Measurements from ENCODE around the gene KCNJ3.

Gene KCNJ3

GRCh38 chr2:154697418-154698252, 860 bp upstream of the KCNJ3 start:
- Mint-ChIP-seq H3K4me1 (peaks cover 19% of the 10 kb centered on the region), H3K4me3 (peak overlapping the region; percentile 60 to 75), H3K9me3 (peaks cover 0 to 5% of the 10 kb centered on the region in 2 donors), H3K27ac (no peak overlapping the region), H3K27me3 (peaks cover 52% of the 10 kb centered on the region)
- ATAC-seq: peak; percentile 58
- DNase-seq: peak in 1 of 2 donors; percentile 5

GRCh38 chr2:154698721-154699574, 453 bp downstream of the KCNJ3 start:
- Mint-ChIP-seq H3K4me3 (peak overlapping the region; percentile 35 to 48), H3K27ac (no peak overlapping the region), H3K9me3 (peaks cover 0 to 5% of the 10 kb centered on the region in 2 donors), H3K27me3 (peaks cover 50% of the 10 kb centered on the region), H3K4me1 (peaks cover 19% of the 10 kb centered on the region)
- ATAC-seq: no peak
- peak in 1 of 2 donors; percentile 2 for DNase-seq

- ATAC-seq (no peak), DNase-seq (no peak)
- no peak overlapping the region for H3K4me3 Mint-ChIP-seq
- H3K27ac Mint-ChIP-seq: no peak overlapping the region
- H3K27me3 Mint-ChIP-seq: peaks cover 45% of the 10 kb centered on the region
- H3K9me3 Mint-ChIP-seq: peaks cover 0 to 5% of the 10 kb centered on the region in 2 donors
- H3K4me1 Mint-ChIP-seq: peaks cover 19% of the 10 kb centered on the region
Observed at GRCh38 chr2:154699575-154699930, 1.1 kb downstream of the KCNJ3 start.

- Mint-ChIP-seq H3K4me3 (no peak overlapping the region), H3K4me1 (peaks cover 19% of the 10 kb centered on the region), H3K9me3 (peaks cover 0 to 5% of the 10 kb centered on the region in 2 donors), H3K27me3 (peaks cover 45% of the 10 kb centered on the region), H3K27ac (no peak overlapping the region)
- DNase-seq (no peak), ATAC-seq (no peak)
Observed at GRCh38 chr2:154700136-154700535, 1.6 kb downstream of the KCNJ3 start.

- no peak overlapping the region for H3K27ac Mint-ChIP-seq
- H3K4me3 Mint-ChIP-seq: no peak overlapping the region
- H3K9me3 Mint-ChIP-seq: no peaks in the 10 kb centered on the region
- no peaks in the 10 kb centered on the region for H3K4me1 Mint-ChIP-seq
- no peak for ATAC-seq
- no peaks in the 10 kb centered on the region for H3K27me3 Mint-ChIP-seq
- no peak for DNase-seq
Observed at GRCh38 chr2:154704991-154705390, 6.5 kb downstream of the KCNJ3 start.

- no peaks in the 10 kb centered on the region for H3K27me3 Mint-ChIP-seq
- no peak overlapping the region for H3K4me3 Mint-ChIP-seq
- DNase-seq (no peak), ATAC-seq (no peak)
- no peaks in the 10 kb centered on the region for H3K4me1 Mint-ChIP-seq
- no peak overlapping the region for H3K27ac Mint-ChIP-seq
- H3K9me3 Mint-ChIP-seq: no peaks in the 10 kb centered on the region
Observed at GRCh38 chr2:154706660-154707059, 8.2 kb downstream of the KCNJ3 start.

GRCh38 chr2:154707994-154708575, 9.6 kb downstream of the KCNJ3 start:
- Mint-ChIP-seq H3K27ac (no peak overlapping the region), H3K27me3 (no peaks in the 10 kb centered on the region), H3K9me3 (no peaks in the 10 kb centered on the region), H3K4me3 (no peak overlapping the region), H3K4me1 (no peaks in the 10 kb centered on the region)
- ATAC-seq: no peak
- no peak for DNase-seq

GRCh38 chr2:154709215-154709614, 10.7 kb downstream of the KCNJ3 start:
- Mint-ChIP-seq H3K27ac (no peak overlapping the region), H3K4me1 (no peaks in the 10 kb centered on the region), H3K9me3 (no peaks in the 10 kb centered on the region), H3K4me3 (no peak overlapping the region), H3K27me3 (no peaks in the 10 kb centered on the region)
- DNase-seq (no peak), ATAC-seq (no peak)

- Mint-ChIP-seq H3K9me3 (no peaks in the 10 kb centered on the region), H3K27ac (no peak overlapping the region), H3K27me3 (no peaks in the 10 kb centered on the region), H3K4me3 (no peak overlapping the region), H3K4me1 (no peaks in the 10 kb centered on the region)
- DNase-seq: no peak
- no peak for ATAC-seq
Observed at GRCh38 chr2:154710078-154710477, 11.6 kb downstream of the KCNJ3 start.

- no peaks in the 10 kb centered on the region for H3K4me1 Mint-ChIP-seq
Observed at GRCh38 chr2:154710685-154711084, 12.2 kb downstream of the KCNJ3 start.

GRCh38 chr2:154713675-154714074, 15.2 kb downstream of the KCNJ3 start:
- H3K4me1 Mint-ChIP-seq: no peaks in the 10 kb centered on the region
- H3K9me3 Mint-ChIP-seq: no peaks in the 10 kb centered on the region
- no peak overlapping the region for H3K27ac Mint-ChIP-seq
- H3K27me3 Mint-ChIP-seq: no peaks in the 10 kb centered on the region
- H3K4me3 Mint-ChIP-seq: no peak overlapping the region
- DNase-seq: no peak
- no peak for ATAC-seq

More at GRCh38 chr2:154710685-154711084, 12.2 kb downstream of the KCNJ3 start:
- ATAC-seq: no peak
- Mint-ChIP-seq H3K27ac (no peak overlapping the region), H3K4me3 (no peak overlapping the region), H3K9me3 (no peaks in the 10 kb centered on the region), H3K27me3 (no peaks in the 10 kb centered on the region)
- no peak for DNase-seq

GRCh38 chr2:154720651-154721050, 22.2 kb downstream of the KCNJ3 start:
- Mint-ChIP-seq H3K27me3 (no peaks in the 10 kb centered on the region), H3K9me3 (peaks cover 0 to 5% of the 10 kb centered on the region in 2 donors), H3K27ac (no peak overlapping the region), H3K4me1 (no peaks in the 10 kb centered on the region), H3K4me3 (no peak overlapping the region)
- no peak for DNase-seq
- ATAC-seq: no peak

GRCh38 chr2:154724194-154724797, 25.8 kb downstream of the KCNJ3 start:
- no peak overlapping the region for H3K4me3 Mint-ChIP-seq
- H3K27me3 Mint-ChIP-seq: no peaks in the 10 kb centered on the region
- ATAC-seq (no peak), DNase-seq (no peak)
- H3K27ac Mint-ChIP-seq: no peak overlapping the region
- H3K9me3 Mint-ChIP-seq: peaks cover 0 to 5% of the 10 kb centered on the region in 2 donors
- no peaks in the 10 kb centered on the region for H3K4me1 Mint-ChIP-seq

GRCh38 chr2:154740361-154740760, 41.9 kb downstream of the KCNJ3 start:
- no peak overlapping the region for H3K27ac Mint-ChIP-seq
- ATAC-seq (no peak), DNase-seq (no peak)
- no peaks in the 10 kb centered on the region for H3K4me1 Mint-ChIP-seq
- no peaks in the 10 kb centered on the region for H3K27me3 Mint-ChIP-seq
- no peaks in the 10 kb centered on the region for H3K9me3 Mint-ChIP-seq
- H3K4me3 Mint-ChIP-seq: no peak overlapping the region

GRCh38 chr2:154758871-154759270, 60.4 kb downstream of the KCNJ3 start:
- H3K9me3 Mint-ChIP-seq: no peaks in the 10 kb centered on the region
- DNase-seq (no peak), ATAC-seq (no peak)
- H3K27ac Mint-ChIP-seq: no peak overlapping the region
- H3K4me3 Mint-ChIP-seq: no peak overlapping the region
- H3K4me1 Mint-ChIP-seq: no peaks in the 10 kb centered on the region
- H3K27me3 Mint-ChIP-seq: no peaks in the 10 kb centered on the region

All from stimulated activated naive CD8-positive, alpha-beta T cell treated with anti-CD3 and anti-CD28 coated beads, Interleukin-15, amount 100 ng/mL, for 72 hours (primary cell).